Erythroblast (primary cell): ENCODE measurements around the gene ADPRHL1.

Experiments
- DNase-seq, 2 experiments: peaks; one replicate each; lab custom pipeline; 2025; lab: John Stamatoyannopoulos, UW
- GATA1 ChIP-seq: IDR thresholded peaks from 2 replicates; pipeline ENCODE4 v1.6.1; 2011; ENCODE audit warnings: low read depth, mild to moderate bottlenecking, control low read depth, low read length, moderate library complexity
- POLR2A ChIP-seq: IDR thresholded peaks from 2 replicates; pipeline ENCODE4 v1.6.1; 2011; ENCODE audit warnings: mild to moderate bottlenecking, low read length

The ADPRHL1 gene

GRCh38 chr13:113429608-113429985, 23.7 kb downstream of the ADPRHL1 start:
- no peak for DNase-seq
- TF ChIP-seq POLR2A: no peak
- TF ChIP-seq GATA1: no peak

- DNase-seq: no peak
- TF ChIP-seq GATA1 (no peak), POLR2A (no peak)
Observed at GRCh38 chr13:113428871-113429607, 24.2 kb downstream of the ADPRHL1 start.

GRCh38 chr13:113428469-113428865, 24.8 kb downstream of the ADPRHL1 start:
- TF ChIP-seq GATA1 (no peak), POLR2A (no peak)
- no peak for DNase-seq

GRCh38 chr13:113427562-113428468, 25.5 kb downstream of the ADPRHL1 start:
- no peak for DNase-seq
- TF ChIP-seq POLR2A: no peak
- no peak for TF ChIP-seq GATA1

GRCh38 chr13:113426591-113426986, 26.7 kb downstream of the ADPRHL1 start:
- no peak for DNase-seq
- TF ChIP-seq POLR2A: no peak
- no peak for TF ChIP-seq GATA1

- TF ChIP-seq POLR2A (no peak), GATA1 (no peak)
- no peak for DNase-seq
Observed at GRCh38 chr13:113425941-113426590, 27.2 kb downstream of the ADPRHL1 start.

- no peak for TF ChIP-seq GATA1
- no peak for DNase-seq
Observed at GRCh38 chr13:113423520-113424163, 29.6 kb downstream of the ADPRHL1 start.

- no peak for DNase-seq
- TF ChIP-seq GATA1 (no peak), POLR2A (no peak)
Observed at GRCh38 chr13:113422807-113423519, 30.3 kb downstream of the ADPRHL1 start.

GRCh38 chr13:113421673-113422270, 31.5 kb downstream of the ADPRHL1 start:
- DNase-seq: no peak
- TF ChIP-seq POLR2A: no peak
- TF ChIP-seq GATA1: no peak

- no peak for DNase-seq
- TF ChIP-seq POLR2A (no peak), GATA1 (no peak)
Observed at GRCh38 chr13:113420833-113421600, 32.3 kb downstream of the ADPRHL1 start.

GRCh38 chr13:113420232-113420631, 33.1 kb downstream of the ADPRHL1 start:
- no peak for DNase-seq
- TF ChIP-seq POLR2A (no peak), GATA1 (no peak)
